Measurements from ENCODE around the gene C6orf132.

The C6orf132 gene

GRCh38 chr6:42162384-42162783 is 20.0 kb upstream of the C6orf132 start:
- no peak for TF ChIP-seq CTCF (IDR thresholded peaks at IDR 0.05; ENCODE audit: low read depth, low read length)
- TF ChIP-seq EZH2phosphoT487 (IDR thresholded peaks at IDR 0.05; ENCODE audit: low read depth) = no peak
- Histone ChIP-seq H3K4me1 (ENCODE audit: low read length) (peaks cover 22% of the 10 kb centered on the region), H3K79me2 (ENCODE audit: low read length) (no peaks in the 10 kb centered on the region), H2AFZ (ENCODE audit: low read depth, low read length) (no peak overlapping the region), H3K4me2 (ENCODE audit: low read length) (no peak overlapping the region), H3K27me3 (ENCODE audit: low read depth, low read length) (peaks cover 36% of the 10 kb centered on the region), H3K36me3 (replicated peaks; ENCODE audit: low read depth, low read length) (no peaks in the 10 kb centered on the region), H4K20me1 (ENCODE audit: insufficient read depth, low read length) (no peaks in the 10 kb centered on the region), H3K9ac (ENCODE audit: low read length) (no peak overlapping the region), H3K9me3 (ENCODE audit: insufficient read depth, low read length) (no peaks in the 10 kb centered on the region), H3K27ac (ENCODE audit: low read length) (no peak overlapping the region), H3K4me3 (ENCODE audit: low read length) (no peak overlapping the region)

- Histone ChIP-seq H3K36me3 (replicated peaks; ENCODE audit: low read depth, low read length) (no peaks in the 10 kb centered on the region), H4K20me1 (ENCODE audit: insufficient read depth, low read length) (no peaks in the 10 kb centered on the region)
- no peak for TF ChIP-seq EZH2phosphoT487 (IDR thresholded peaks at IDR 0.05; ENCODE audit: low read depth)
- TF ChIP-seq CTCF (IDR thresholded peaks at IDR 0.05; ENCODE audit: low read depth, low read length) = no peak
Measured at GRCh38 chr6:42159431-42160024, 17.1 kb upstream of the C6orf132 start.

GRCh38 chr6:42158631-42159030 is 16.2 kb upstream of the C6orf132 start:
- Histone ChIP-seq H2AFZ (ENCODE audit: low read depth, low read length) (no peak overlapping the region), H3K9ac (ENCODE audit: low read length) (no peak overlapping the region), H3K4me2 (ENCODE audit: low read length) (no peak overlapping the region), H3K4me1 (ENCODE audit: low read length) (peaks cover 4% of the 10 kb centered on the region), H3K4me3 (ENCODE audit: low read length) (no peak overlapping the region), H3K27me3 (ENCODE audit: low read depth, low read length) (peaks cover 43% of the 10 kb centered on the region), H3K9me3 (ENCODE audit: insufficient read depth, low read length) (no peaks in the 10 kb centered on the region), H3K27ac (ENCODE audit: low read length) (no peak overlapping the region), H3K79me2 (ENCODE audit: low read length) (no peaks in the 10 kb centered on the region), H3K36me3 (replicated peaks; ENCODE audit: low read depth, low read length) (no peaks in the 10 kb centered on the region), H4K20me1 (ENCODE audit: insufficient read depth, low read length) (no peaks in the 10 kb centered on the region)
- TF ChIP-seq CTCF (IDR thresholded peaks at IDR 0.05; ENCODE audit: low read depth, low read length) (no peak), EZH2phosphoT487 (IDR thresholded peaks at IDR 0.05; ENCODE audit: low read depth) (no peak)

More at GRCh38 chr6:42159431-42160024, 17.1 kb upstream of the C6orf132 start:
- no peaks in the 10 kb centered on the region for H3K9me3 ChIP-seq (ENCODE audit: insufficient read depth, low read length)
- peaks cover 38% of the 10 kb centered on the region for H3K27me3 ChIP-seq (ENCODE audit: low read depth, low read length)
- no peak overlapping the region for H3K4me2 ChIP-seq (ENCODE audit: low read length)
- H3K9ac ChIP-seq (ENCODE audit: low read length) = no peak overlapping the region
- H3K27ac ChIP-seq (ENCODE audit: low read length) = no peak overlapping the region
- H2AFZ ChIP-seq (ENCODE audit: low read depth, low read length) = no peak overlapping the region
- no peaks in the 10 kb centered on the region for H3K79me2 ChIP-seq (ENCODE audit: low read length)
- peaks cover 10% of the 10 kb centered on the region for H3K4me1 ChIP-seq (ENCODE audit: low read length)
- no peak overlapping the region for H3K4me3 ChIP-seq (ENCODE audit: low read length)

GRCh38 chr6:42158011-42158410 is 15.6 kb upstream of the C6orf132 start:
- Histone ChIP-seq H3K9ac (ENCODE audit: low read length) (no peak overlapping the region), H3K4me2 (ENCODE audit: low read length) (no peak overlapping the region), H2AFZ (ENCODE audit: low read depth, low read length) (no peak overlapping the region), H3K27ac (ENCODE audit: low read length) (no peak overlapping the region), H3K4me3 (ENCODE audit: low read length) (no peak overlapping the region), H3K36me3 (replicated peaks; ENCODE audit: low read depth, low read length) (no peaks in the 10 kb centered on the region), H3K27me3 (ENCODE audit: low read depth, low read length) (peaks cover 38% of the 10 kb centered on the region), H3K9me3 (ENCODE audit: insufficient read depth, low read length) (no peaks in the 10 kb centered on the region), H4K20me1 (ENCODE audit: insufficient read depth, low read length) (no peaks in the 10 kb centered on the region), H3K79me2 (ENCODE audit: low read length) (no peaks in the 10 kb centered on the region), H3K4me1 (ENCODE audit: low read length) (no peaks in the 10 kb centered on the region)
- TF ChIP-seq EZH2phosphoT487 (IDR thresholded peaks at IDR 0.05; ENCODE audit: low read depth) = no peak
- no peak for TF ChIP-seq CTCF (IDR thresholded peaks at IDR 0.05; ENCODE audit: low read depth, low read length)
